Stimulated activated CD4-positive, alpha-beta T cell treated with anti-CD3 and anti-CD28 coated beads, Interleukin-4, amount 100 ng/mL, for 4 hours (primary cell): Measurements from ENCODE around the gene PIK3C2G.

ENCODE experiments used
- DNase-seq, 2 experiments: peaks; one replicate each; pipeline ENCODE4 v3.0.0-alpha.2; 2020

Gene PIK3C2G

GRCh38 chr12:18281941-18282340, 20.6 kb downstream of the PIK3C2G start:
- no peak for DNase-seq

- DNase-seq: no peak
Observed at GRCh38 chr12:18283831-18284230, 22.5 kb downstream of the PIK3C2G start.

GRCh38 chr12:18284386-18284785, 23.1 kb downstream of the PIK3C2G start:
- DNase-seq: no peak

- no peak for DNase-seq
Observed at GRCh38 chr12:18285161-18285560, 23.8 kb downstream of the PIK3C2G start.

GRCh38 chr12:18290386-18290785, 29.1 kb downstream of the PIK3C2G start:
- DNase-seq: no peak

- no peak for DNase-seq
Observed at GRCh38 chr12:18294889-18295288, 33.6 kb downstream of the PIK3C2G start.

GRCh38 chr12:18296201-18296908, 35.0 kb downstream of the PIK3C2G start:
- DNase-seq: no peak

- no peak for DNase-seq
Observed at GRCh38 chr12:18296909-18297280, 35.6 kb downstream of the PIK3C2G start.

GRCh38 chr12:18297902-18298301, 36.6 kb downstream of the PIK3C2G start:
- DNase-seq: no peak

- DNase-seq: no peak
Observed at GRCh38 chr12:18302809-18303430, 41.6 kb downstream of the PIK3C2G start.

- no peak for DNase-seq
Observed at GRCh38 chr12:18304609-18305008, 43.3 kb downstream of the PIK3C2G start.

GRCh38 chr12:18306311-18306710, 45.0 kb downstream of the PIK3C2G start:
- no peak for DNase-seq

GRCh38 chr12:18313306-18313705, 52.0 kb downstream of the PIK3C2G start:
- DNase-seq: no peak

- DNase-seq: no peak
Observed at GRCh38 chr12:18320036-18320617, 58.8 kb downstream of the PIK3C2G start.

- no peak for DNase-seq
Observed at GRCh38 chr12:18320976-18321375, 59.7 kb downstream of the PIK3C2G start.

GRCh38 chr12:18323159-18323558, 61.8 kb downstream of the PIK3C2G start:
- no peak for DNase-seq

- no peak for DNase-seq
Observed at GRCh38 chr12:18327036-18327435, 65.7 kb downstream of the PIK3C2G start.

- DNase-seq: no peak
Observed at GRCh38 chr12:18332173-18332572, 70.9 kb downstream of the PIK3C2G start.

- DNase-seq: no peak
Observed at GRCh38 chr12:18339633-18340032, 78.3 kb downstream of the PIK3C2G start.

- no peak for DNase-seq
Observed at GRCh38 chr12:18340186-18340585, 78.9 kb downstream of the PIK3C2G start.

GRCh38 chr12:18340786-18341185, 79.5 kb downstream of the PIK3C2G start:
- DNase-seq: no peak

GRCh38 chr12:18343708-18344107, 82.4 kb downstream of the PIK3C2G start:
- no peak for DNase-seq

- DNase-seq: no peak
Observed at GRCh38 chr12:18345021-18345735, 83.9 kb downstream of the PIK3C2G start.

GRCh38 chr12:18352312-18352711, 91.0 kb downstream of the PIK3C2G start:
- DNase-seq: no peak
